IMR-90 (cell line): ENCODE results near the gene RAI14. TPM values are rescaled to one million over a fixed set of nuclear protein-coding genes. Genes with fewer than 3 reads are reported as not detected.
A peak's percentile ranks its signal among the peaks of the same experiment; 100 is the strongest.

Experiments used
- MXI1 ChIP-seq: IDR thresholded peaks from 2 replicates; pipeline ENCODE4 v1.6.1; 2012; ENCODE audit warnings: low read depth, mild to moderate bottlenecking, low read length, moderate library complexity, borderline replicate concordance
- RFX5 ChIP-seq: IDR thresholded peaks from 2 replicates; pipeline ENCODE4 v1.8.0; 2012; ENCODE audit warnings: low read depth, mild to moderate bottlenecking, low read length, moderate library complexity
- polyA plus RNA-seq, 3 experiments: library from polyadenylated mRNA; depleted of rRNA; stranded (reverse); fragments of >200 nt; gene quantifications; 2 replicates each; pipeline ENCODE4 v1.2.3, GENCODE V29; 2012; ENCODE audit warnings: low replicate concordance in 1 of 3
- total RNA-seq: library from RNA; depleted of rRNA; stranded (reverse); fragments of >200 nt; gene quantifications from 2 replicates; pipeline ENCODE4 v1.2.3, GENCODE V29; 2012
- TF ChIP-seq, protein P1 (sequence below): fragments of 150-350 bp; IDR thresholded peaks from 2 replicates; pipeline ENCODE4 v1.6.1; 2016; ENCODE audit warnings: low read depth, mild to moderate bottlenecking, low read length, moderate library complexity, borderline replicate concordance

The RAI14 gene
- total and polyA plus RNA-seq, 2 of the 4 experiments (the other 2 are of a cell fraction) = 221 to 267 TPM

DNA sequence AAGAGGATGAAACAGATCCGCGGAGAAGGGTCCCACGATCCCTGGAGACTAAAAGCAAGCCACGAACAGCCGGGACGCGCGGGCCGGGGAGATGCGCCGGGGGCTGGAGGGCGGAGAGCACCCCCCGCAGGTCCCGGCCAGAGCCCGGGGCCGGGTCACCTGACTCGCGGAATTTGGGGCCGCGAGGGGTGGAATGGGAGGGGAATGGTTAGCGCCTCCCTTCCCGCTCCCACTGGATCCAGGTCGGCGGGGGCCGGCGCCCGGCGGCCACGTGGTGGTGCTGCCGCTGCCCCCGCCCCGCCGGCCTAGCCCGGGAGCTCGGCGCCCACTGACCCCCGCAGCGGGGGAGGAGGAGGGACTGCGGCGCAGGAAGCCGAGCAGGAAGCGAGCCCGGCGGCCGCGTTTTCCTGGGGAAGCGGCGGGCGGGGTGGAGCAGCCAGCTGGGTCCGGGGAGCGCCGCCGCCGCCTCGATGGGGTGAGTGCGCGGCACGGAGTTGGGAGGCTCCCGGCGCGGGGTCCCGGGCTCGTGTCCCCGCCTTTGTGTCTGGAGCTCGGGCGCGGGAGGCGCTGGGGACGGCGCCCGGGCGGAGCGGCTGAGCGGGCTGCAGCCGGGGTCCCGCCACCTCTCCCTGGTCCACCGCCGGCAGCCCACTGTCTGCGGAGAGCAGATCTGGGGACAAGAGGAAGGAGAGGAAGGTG, at the start of gene RAI14 (continued):
- TF ChIP-seq RFX5 (no peak), MXI1 (peak; percentile 94)
- TF ChIP-seq, protein P1, sequence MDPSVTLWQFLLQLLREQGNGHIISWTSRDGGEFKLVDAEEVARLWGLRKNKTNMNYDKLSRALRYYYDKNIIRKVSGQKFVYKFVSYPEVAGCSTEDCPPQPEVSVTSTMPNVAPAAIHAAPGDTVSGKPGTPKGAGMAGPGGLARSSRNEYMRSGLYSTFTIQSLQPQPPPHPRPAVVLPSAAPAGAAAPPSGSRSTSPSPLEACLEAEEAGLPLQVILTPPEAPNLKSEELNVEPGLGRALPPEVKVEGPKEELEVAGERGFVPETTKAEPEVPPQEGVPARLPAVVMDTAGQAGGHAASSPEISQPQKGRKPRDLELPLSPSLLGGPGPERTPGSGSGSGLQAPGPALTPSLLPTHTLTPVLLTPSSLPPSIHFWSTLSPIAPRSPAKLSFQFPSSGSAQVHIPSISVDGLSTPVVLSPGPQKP = no peak
